SK-N-DZ (cell line): ENCODE measurements around the gene ELAPOR2. TPM values are rescaled to one million over a fixed set of nuclear protein-coding genes. Genes with fewer than 3 reads are reported as not detected.
"Not testable (repeated sequence)": the region's sequence is repeated elsewhere in the genome, so short reads cannot be mapped to it uniquely, and the experiment has no call there.

Source experiments
- DNase-seq: peaks from one replicate; pipeline ENCODE4 v3.0.0-alpha.2; 2015; ENCODE audit warnings: low spot score
- polyA plus RNA-seq, 2 experiments: library from polyadenylated mRNA; depleted of rRNA; stranded (reverse); fragments of >200 nt; gene quantifications; 2 replicates each; pipeline ENCODE4 v1.2.3, GENCODE V29; 2014

ELAPOR2 gene, protein sequence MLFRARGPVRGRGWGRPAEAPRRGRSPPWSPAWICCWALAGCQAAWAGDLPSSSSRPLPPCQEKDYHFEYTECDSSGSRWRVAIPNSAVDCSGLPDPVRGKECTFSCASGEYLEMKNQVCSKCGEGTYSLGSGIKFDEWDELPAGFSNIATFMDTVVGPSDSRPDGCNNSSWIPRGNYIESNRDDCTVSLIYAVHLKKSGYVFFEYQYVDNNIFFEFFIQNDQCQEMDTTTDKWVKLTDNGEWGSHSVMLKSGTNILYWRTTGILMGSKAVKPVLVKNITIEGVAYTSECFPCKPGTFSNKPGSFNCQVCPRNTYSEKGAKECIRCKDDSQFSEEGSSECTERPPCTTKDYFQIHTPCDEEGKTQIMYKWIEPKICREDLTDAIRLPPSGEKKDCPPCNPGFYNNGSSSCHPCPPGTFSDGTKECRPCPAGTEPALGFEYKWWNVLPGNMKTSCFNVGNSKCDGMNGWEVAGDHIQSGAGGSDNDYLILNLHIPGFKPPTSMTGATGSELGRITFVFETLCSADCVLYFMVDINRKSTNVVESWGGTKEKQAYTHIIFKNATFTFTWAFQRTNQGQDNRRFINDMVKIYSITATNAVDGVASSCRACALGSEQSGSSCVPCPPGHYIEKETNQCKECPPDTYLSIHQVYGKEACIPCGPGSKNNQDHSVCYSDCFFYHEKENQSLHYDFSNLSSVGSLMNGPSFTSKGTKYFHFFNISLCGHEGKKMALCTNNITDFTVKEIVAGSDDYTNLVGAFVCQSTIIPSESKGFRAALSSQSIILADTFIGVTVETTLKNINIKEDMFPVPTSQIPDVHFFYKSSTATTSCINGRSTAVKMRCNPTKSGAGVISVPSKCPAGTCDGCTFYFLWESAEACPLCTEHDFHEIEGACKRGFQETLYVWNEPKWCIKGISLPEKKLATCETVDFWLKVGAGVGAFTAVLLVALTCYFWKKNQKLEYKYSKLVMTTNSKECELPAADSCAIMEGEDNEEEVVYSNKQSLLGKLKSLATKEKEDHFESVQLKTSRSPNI
- 19.1 and 19.8 TPM in 2 replicates for polyA plus RNA-seq (2014; cell fraction: cytosol; rRNA removed)
- polyA plus RNA-seq (2014; cell fraction: nucleus; rRNA removed): 27.5 and 29.1 TPM in 2 replicates

- peak; percentile 91 for DNase-seq
These were observed at the start of gene ELAPOR2 for GRCh38 chr7:87059525-87060287. Gene ELAPOR2 (minus strand): TSS chr7:87059654. CDS start chr7:87059513, 141 bp downstream.

- DNase-seq: no peak
These were observed 48.7 kb upstream of the ELAPOR2 start for GRCh38 chr7:87107949-87108776.

- no peak for DNase-seq
These were observed 47.6 kb upstream of the ELAPOR2 start for GRCh38 chr7:87106974-87107612.

DNA sequence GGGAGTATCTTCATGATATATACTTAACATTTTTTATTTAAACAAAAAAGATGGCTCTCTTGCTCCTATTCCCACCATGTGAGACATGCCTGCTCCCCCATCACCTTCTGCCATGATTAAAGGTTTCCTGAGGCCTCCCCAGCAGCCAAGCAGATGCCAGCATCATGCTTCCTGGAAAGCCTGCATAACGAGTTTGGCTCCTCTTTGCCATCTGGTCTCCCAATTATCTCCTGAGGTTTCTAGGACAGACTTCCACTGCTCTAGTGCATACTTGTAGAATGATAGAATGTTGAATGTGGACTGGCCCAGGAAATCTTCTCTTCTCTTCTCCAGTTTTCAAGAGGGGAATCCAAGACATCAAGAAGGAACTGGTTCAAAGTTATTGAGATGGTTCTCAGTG, 45.9 kb upstream of the ELAPOR2 start:
- no peak for DNase-seq

DNA sequence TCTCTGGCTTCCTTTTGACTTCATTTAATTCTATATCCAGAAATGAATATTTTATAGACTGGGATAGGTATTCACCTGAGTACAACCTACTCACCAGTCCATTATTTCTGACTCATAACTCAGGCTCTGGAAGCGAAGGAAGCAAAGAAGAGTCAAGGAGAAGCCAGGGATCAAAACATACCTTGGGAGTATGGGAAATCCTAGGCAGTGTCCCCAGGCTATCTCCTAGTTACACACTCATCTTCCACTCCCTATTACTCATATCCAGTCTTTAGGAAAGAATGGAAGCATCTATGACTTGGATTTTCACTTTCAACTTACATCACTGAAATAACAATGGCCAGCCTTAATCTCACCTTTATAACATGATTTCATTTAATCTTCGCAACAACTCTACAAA, 40.9 kb upstream of the ELAPOR2 start:
- no peak for DNase-seq

DNA sequence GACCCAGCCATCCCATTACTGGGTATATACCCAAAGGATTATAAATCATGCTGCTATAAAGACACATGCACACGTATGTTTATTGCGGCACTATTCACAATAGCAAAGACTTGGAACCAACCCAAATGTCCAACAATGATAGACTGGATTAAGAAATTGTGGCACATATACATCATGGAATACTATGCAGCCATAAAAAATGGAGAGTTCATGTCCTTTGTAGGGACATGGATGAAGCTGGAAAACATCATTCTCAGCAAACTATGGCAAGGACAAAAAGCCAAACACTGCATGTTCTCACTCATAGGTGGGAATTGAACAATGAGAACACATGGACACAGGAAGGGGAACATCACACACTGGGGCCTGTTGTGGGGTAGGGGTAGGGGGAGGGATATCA, 37.9 kb upstream of the ELAPOR2 start:
- DNase-seq: not testable (repeated sequence)

DNA sequence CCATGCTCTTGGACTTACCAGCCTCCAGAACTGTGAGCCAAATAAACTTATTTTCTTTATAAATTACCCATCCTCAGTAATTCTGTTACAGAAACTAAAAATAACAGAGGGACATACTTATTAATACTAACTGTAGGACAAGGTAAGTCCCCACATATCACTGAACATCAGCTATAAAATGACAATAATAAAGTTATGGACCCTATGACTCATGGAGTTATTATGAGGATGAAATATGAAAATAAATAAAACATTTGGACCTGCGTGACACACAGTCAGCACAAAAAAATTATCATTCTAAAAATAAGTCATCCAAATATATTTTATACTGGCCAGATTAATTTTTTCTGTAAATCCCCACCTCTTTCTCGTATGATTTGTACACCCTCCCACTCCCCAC, 34.9 kb upstream of the ELAPOR2 start:
- DNase-seq: no peak

GRCh38 chr7:87092568-87093091, 33.2 kb upstream of the ELAPOR2 start:
- DNase-seq: no peak

DNA sequence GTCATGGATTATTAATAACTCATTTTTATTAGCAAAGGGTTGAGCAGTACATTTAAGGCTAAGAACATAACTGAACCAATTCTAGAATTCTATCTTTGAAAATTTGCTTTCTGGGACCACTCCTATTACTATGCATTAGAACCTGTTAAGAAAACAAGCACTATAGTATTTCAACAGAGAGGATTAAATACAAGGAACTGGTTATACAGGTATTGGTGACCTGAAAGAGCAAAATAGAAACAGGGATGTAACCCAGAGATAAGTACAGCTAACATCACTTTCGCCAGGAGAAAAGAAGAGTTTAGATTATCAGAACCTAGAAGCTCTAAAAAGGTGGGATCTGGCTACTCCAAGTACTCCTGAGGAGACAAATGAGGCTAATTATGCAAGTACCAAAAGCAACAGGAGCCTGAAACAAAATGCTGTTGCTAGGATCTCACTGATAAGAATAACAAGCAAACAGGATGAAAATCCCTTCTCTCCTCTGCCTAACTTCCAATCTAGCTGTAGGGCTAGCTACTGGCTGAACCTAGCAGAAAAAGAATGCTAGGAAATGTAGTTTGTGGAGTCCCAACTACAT, 32.1 kb upstream of the ELAPOR2 start:
- DNase-seq: no peak

DNA sequence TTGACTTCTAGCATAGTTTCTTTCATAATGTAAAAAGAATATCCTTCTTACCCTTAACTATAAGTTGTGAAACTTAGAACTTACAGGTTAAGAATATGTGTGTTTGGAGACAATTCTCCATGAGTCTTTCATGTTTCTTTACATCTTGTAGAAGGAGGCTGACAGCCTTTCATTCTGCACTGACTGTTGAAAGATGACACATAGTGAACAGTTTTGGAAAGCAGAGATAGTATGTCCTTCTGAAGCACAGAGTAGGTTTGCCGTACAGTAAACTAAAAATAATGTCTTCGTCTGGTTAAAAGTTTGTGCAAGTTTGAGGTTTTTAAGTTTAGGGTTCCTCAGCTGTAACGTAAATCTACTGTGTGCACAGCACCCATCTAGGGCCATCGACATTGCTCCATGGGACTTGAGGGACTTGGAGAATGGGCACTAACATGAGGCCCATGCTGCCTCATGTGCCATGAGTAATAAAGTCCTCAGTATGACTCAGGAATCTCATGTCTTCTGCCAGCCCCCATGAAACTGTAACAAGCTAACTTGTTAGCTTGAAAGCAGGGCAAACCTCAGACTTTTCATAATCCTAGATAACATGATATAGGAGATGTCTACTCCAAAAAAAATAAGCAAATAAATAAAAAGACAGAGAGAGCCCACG, 24.5 kb upstream of the ELAPOR2 start:
- no peak for DNase-seq

DNA sequence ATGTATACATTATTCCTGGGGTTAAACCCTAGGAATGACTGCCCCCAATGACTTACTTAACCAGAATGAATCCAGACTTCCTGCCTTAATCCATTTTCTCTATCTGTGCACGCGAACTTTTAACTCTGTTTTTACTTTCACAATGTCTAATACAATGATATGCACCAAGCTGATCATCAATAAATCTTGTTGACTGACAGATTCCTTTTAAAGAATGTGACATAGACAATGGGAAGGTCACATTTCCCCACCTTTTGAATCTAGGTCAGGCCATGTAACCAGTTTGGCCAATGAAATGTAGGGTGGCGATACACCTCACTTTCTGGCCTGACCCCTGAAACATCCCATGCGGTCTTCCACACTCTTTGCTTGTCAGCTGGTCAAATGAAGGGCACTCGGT, 23.2 kb upstream of the ELAPOR2 start:
- no peak for DNase-seq

- no peak for DNase-seq
These were observed 16.4 kb upstream of the ELAPOR2 start for GRCh38 chr7:87075671-87076404.

DNA sequence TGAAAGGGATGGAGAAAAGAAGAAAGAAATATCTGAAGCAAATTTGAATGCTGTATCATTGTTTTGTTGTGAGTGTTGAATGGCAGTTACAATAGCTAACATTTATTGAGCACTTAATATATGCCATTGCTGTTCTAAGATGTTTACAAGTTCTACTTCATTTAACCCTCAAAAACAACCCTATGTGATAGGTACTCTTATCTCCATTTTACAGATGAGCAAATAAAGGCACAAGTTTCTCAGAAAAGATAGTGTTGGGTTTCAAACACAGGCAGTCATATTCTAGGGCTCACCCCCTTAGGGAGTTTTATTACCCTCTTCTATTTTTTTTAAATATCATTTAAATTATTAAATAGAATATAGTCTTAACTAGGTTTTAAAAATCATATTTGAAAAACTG, 8.3 kb upstream of the ELAPOR2 start:
- no peak for DNase-seq

- no peak for DNase-seq
These were observed 759 bp upstream of the ELAPOR2 start for GRCh38 chr7:87060288-87060537.

- peak; percentile 70 for DNase-seq
These were observed 520 bp downstream of the ELAPOR2 start for GRCh38 chr7:87058744-87059524.

DNA sequence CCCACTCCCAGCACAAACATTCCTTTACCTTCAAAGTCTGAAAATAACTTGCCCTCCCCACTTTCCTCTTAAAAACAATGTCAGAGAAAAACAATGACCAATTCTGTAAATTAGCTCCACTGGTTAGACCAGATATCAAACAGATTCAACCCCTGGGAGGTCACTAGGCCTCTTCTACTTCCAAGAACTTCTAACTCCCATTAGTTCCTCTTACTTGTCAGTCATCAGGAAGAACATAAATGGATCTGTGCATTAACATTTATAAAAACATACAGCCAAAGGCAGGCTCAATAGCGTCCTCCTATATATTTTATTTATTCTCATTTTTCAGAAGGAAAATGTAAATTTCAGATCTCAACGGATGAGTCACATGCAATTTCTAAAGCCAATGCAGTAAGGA, 2.2 kb downstream of the ELAPOR2 start:
- DNase-seq: no peak

DNA sequence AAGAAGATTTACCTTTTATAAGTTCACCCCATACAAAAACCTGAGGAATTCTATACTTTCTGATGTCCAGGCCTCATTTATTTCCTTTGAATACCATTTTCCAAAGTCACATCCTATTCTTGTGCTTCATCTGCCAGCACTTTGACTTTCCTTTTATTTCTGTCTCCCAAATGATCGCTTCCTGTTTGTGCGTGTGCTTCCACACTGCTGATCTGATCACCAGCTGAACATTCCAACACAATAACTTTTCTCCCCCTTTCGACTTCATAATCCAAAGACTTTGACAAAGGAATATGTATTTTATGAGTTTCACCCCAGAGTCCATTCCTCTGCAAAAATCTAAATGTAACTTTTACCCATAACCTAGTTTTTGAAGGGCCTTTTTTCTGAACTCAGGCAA, 3.1 kb downstream of the ELAPOR2 start:
- DNase-seq: no peak

GRCh38 chr7:87048839-87049238, 10.6 kb downstream of the ELAPOR2 start:
- no peak for DNase-seq
